Hematopoietic multipotent progenitor cell treated with erythropoietin and hydrocortisone succinate and interleukin-3 and kit ligand, for 4 days (in vitro differentiated cells): ENCODE data around the gene THY1.
"Not testable (repeated sequence)": the region's sequence is repeated elsewhere in the genome, so short reads cannot be mapped to it uniquely, and the experiment has no call there.

ENCODE experiments used
- DNase-seq: peaks from one replicate; pipeline ENCODE4 v3.0.0-alpha.2; 2015

THY1 gene

DNA sequence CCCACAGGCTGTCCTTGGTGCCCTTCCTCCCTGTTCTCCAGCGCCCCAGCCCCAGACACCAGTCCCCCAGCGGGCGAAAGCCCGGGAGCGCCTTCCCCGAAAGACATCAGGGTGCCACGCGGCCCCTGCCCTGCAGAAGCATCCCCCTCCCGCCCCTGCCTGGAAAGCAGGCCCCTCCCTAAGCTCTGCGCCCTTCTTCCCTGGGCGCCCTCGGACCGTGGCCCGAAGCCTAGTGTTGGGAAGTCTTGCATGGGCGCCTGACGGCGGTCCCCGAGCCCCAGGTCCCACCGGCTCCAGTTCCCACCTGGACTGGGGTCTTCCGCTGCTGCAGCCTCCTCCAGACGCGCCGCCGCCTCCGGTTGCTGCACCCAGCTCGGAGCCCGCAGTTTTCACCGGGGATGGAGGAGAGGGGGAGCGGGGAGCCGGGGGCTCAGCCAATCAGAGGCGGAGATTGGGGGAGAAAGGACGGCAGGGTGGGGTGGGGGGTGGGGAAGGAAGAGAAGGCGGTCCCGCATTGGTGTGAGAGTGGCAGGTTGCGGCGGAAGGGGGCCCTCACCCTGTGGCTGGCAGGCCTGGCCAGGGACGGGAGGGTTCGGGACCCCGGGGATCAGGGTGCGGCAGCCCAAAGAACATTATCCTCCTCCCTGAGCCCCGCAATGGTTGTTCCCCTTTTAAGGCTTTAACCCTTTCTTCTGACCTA, at the start of gene THY1:
Gene THY1 (minus strand): TSS at position 364 of the 700 bp plus-strand sequence. CDS start 2,267 bp downstream, outside the sequence.
- DNase-seq = no peak

DNA sequence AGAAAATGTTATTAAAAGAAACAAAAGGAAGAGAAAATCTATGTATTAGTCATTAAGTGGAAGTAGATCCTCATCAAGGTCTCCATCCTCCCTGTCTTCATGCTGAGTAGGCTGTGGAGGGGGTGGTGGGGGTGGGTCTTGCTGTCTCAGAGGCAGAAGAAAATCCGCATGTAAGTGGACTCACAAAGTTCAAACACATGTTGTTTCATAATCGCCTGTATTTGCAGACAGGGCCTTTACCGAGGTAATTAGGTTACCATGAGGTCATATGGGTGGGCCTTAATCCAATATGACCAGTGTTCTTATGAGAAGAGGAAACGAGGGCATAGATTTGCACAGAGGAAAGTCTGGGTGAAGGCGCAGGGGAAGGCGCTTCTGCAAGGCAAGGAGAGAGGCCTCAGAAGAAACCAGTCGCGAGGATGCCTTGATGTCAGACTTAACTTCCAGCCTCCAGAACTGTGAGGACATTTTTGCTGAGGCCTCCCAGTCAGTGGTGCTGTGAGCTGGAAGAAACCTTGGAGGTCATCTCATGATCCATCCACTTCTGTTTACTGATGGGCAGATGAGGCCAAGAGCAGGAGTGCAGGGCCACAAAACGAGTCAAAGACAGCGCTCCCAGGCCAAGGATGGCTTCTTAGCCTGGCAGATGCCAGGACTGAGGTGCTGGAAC, 49.3 kb upstream of the THY1 start:
- no peak for DNase-seq

DNA sequence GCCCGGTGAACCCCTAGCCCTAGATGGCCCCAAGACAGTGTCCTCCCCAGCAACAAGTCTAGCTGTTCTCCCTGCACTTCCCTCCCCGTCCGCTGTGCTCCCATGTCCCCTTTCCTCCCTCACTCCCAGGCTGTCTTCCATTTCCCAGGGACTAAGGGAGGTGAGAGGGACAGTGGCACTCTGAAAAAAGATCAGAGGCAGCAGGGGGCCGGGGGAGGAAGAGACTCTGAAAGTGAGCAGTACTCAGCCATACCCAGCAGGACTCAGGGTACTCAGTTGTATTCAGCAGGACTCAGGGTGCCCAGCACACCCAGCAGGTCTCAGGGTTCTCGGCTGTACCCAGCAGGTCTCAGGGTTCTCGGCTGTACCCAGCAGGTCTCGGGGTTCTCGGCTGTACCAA, 48.4 kb upstream of the THY1 start:
- DNase-seq = no peak

DNA sequence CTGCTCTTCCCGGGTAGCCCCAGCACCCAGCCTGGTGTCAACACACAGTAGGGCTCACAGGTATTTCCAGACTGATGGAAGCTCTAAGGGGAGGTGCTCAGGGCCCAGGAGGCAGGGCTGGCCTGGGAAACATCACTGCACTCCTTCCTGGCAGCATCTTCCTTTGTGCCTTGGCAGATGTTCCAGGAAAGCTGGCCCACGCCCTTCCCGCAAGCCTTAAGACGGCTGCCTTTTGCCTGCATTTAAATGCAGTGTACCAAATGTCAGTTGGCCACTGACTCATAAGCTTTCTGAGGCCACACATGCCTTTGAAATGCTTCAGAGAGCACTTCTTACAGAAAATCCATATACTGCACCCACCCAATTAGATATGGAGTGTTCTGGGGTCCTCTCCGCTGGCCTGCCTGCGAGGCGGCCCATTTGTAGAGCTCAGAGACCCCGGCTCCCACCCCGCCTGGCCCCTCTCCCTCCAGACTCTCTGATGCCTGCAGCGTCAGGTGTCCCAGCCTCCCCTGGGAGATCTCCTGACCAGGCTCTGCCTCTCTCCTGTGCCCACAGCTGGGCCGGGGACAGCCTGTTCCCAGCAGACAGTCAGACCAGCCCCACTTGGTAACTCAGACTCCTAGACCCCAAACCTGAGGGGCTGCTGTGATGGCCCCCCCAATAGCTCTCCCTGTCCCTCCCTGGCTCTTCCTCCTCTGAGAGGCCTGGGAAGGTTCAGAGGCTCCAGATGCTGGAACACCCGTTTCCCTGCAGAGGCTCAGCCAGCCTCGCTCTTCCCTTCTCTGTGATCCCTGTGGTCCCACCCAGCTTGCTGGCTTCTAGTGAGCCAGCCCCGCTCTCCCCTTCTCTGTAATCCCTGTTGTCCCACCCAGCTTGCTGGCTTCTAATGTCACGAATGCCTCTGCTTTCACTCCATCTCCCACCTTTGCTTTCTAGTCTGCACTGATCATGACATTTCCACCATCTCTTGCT, 47.6 kb upstream of the THY1 start:
- no peak for DNase-seq

DNA sequence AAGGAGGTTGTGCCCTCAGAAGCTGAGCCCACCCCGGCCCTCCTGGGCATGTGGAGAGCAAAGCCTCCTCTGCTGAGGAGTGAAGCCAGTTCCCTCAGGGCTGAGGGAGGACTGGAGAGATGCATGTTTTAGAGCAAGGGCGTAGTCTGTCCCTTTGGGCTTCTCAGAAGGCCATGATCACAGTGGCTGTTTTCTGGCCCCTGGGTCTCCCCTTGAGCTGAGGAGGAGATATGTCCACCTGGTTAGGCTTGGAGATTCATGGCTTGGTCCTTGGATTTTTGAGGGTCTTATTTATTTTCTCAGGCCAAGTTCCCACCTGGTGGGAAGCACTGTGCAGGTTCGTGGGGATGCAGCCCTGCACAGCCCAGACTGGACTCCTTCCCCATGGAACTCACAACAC, 46.5 kb upstream of the THY1 start:
- DNase-seq = no peak

DNA sequence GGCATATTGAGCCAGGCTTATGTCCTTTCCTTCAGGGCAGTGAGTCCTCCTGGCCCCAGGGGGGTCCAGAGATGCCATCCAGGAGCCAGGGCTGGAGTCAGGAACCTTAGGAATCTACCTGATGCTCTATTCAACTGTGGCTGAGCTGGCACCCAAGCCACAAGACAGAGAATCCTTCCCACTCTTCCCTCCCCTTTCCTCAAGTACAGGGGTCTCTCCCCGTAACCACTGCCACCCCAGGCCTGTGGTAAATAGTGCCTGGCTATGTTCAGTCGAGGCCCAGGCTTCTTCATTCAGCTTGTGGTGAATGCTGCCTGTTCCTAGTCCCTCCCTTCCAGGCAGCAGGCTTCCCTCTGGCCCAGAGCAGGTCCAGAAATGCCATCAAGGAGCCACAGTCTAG, 45.5 kb upstream of the THY1 start:
- no peak for DNase-seq

DNA sequence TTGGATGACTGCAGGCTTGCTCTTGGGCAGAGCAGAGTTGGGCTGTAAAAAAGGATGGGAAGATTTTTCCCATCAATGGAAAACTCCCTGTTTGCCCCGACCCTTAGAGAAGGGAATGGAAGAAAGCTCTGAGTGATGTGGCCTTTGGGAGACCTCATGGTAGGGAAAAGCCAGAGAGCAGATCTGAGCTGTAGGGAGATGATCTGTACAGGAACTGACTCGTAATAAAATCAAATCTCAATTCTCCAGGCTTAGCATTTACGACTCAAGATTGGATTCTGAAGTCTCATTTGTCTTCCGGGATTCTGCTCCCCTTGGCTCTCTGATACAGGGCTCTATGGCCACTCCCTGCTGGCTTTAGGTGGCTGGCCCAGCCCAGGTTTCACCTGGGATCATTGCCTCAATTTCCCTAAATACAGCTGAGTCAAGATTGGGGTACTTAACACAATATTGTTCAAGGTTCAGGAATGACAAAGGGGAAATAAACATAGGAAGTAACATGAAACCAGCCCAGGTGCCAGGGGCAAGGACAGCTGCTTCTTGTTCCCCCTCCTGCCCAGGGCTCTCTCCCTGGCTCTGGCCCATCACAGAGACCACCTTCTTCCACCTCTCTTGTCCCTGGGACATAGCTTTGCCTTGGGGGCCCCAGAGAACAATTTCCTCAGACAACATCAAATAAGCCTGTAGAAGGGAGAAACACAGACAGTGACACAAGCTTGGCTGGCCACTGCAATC, 38.4 kb upstream of the THY1 start:
- DNase-seq = no peak

DNA sequence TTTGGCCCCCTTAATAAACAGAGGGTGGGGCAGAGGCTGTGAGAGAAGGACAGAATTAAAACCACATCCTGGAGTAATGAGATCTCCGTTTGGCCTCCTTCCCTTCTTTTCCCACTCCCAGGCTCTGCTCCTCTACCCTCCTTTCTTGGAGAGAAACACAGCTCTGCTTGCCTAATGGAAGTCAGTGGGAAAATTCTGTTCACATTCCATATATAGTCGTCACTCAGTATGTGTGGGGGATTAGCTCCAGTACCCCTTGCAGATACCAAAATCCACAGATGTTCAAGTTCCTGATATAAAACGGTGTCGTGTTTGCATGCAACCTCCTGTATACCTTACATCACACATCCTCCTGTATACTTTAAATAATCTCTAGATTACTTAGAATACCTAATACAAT, 37.6 kb upstream of the THY1 start:
- no peak for DNase-seq

DNA sequence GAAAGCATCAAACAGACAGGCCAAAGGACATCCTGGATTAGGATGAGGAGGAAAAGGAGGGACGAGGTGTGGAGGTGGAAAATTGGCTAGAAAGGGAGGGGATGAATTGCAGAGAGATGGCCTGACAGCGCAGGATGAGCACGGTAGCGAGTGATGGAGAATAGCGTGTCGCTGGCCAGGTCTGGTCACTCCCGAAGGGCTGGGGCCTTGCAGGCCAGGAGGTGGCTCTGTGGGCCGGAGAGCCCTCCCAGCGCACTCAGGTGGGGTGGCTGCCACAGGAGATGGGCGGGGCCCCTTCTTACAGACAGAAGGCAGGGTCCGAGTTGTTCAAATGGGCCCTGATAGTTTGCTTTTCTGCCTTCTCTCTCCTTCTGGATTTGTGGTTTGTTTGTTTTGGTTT, 37.1 kb upstream of the THY1 start:
- DNase-seq = no peak

DNA sequence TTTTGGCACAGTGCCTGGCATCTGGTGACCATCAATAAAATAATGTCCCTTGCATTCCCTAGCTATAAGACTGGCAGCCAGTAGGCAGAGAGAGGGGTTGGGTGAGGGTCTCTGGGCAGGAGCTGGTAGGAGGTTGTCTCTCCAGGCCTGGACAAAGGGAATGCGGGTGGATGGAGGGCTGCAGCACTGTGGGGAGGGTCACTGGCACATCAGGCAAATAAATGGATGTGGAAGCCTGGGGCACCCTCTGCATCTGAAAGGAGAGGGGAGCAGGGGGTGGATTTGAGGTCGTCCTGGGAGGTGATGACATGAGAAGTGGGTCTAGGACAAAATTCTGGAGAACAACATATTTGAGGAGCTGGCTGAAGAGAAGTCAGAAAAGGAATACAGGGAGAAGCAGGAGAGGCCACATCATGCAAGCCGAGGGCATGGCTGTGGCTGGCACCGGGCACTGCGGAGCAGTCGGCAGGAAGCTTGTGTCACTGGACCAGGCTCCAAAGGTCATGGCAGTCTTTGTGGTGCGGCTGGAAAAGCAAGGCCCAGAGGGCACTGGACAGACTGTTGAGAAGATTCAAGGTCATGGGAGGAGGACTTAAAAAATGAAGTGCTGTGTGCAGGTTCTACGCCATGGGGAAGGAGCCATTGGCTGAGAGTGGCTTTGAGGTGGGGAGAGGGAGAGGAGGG, 36.5 kb upstream of the THY1 start:
- no peak for DNase-seq

DNA sequence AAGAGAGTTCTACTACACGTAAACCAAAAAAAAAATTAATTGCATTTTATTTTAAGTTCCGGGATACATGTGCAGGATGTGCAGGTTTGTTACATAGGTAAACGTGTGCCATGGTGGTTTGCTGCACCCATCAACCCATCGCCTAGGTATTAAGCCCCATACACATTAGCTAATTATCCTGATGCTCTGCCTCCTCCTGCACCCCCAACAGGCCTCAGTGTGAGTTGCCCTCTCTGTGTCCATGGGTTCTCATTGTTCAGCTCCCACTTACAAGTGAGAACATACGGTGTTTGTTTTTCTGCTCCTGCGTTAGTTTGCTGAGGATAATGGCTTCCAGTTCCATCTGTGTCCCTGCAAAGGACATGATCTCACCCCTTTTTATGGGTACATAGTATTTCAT, 32.7 kb upstream of the THY1 start:
- DNase-seq = not testable (repeated sequence)

DNA sequence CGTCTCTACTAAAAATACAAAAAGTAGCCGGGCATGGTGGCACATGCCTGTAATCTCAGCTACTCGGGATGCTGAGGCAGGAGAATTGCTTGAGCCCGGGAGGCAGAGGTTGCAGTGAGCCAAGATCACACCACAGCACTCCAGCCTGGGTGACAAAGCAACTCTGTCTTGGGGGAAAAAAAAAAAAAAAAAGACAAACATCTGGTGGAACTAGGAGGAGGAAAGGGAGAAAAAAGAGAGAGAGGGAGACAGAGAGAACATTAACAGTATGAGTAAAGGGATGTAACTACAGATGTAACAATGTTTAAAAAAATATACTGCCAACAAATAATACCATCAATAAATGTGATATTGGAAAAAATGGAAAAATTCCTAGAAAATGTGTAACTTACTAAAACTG, 32.3 kb upstream of the THY1 start:
- not testable (repeated sequence) for DNase-seq

DNA sequence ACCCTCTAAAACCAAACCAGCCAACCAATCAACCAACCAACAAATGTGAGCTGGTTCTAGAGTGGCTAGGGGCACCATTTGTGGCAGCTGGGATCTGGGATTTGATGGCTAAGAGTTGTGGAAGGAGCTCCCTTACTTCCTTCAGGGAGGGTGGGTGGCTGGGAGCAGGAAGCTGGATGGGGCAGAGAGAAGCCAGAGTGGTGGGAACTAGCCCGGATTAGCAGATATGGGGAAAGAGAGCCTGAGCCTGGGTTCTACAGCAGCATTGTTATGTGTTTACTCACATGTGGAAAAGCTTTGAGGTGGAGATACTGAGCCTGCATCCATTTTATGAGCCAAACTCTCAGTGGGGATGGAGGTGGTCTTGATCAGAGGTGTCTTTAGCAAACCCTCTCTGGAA, 30.9 kb upstream of the THY1 start:
- DNase-seq = no peak

DNA sequence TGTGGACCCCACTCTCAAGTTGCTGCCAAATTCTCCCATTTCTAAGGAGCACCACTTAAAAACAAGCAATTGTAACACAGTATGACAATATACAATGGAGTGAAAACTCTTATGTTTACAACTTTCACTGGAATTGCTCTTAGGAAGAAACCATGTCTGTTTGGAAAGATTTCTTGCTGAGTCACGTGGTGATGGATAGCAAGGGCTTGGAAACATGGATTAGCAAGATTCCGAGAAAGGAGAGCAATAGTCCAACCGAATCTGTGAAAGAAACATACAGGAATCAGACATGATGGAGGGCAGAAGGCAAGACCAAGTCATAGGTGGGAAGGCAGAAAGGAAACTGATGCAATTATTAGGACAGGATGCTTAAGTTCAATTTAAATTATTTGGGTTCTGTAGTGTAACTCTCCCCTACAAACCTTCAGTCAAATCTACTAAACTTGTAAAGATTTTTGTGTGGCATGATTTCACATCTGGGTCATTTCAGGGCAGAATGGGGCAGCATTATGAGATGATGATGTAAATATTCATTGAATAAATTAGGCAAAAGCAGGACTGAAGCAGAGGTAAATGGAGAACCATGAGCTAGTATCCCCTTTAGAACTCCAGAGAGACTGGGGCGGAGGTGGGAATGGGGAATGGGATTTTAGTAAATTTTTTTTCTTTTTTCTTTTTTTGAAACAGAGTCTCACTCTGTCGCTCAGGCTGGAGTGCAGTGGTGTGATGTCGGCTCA, 27.8 kb upstream of the THY1 start:
- no peak for DNase-seq

DNA sequence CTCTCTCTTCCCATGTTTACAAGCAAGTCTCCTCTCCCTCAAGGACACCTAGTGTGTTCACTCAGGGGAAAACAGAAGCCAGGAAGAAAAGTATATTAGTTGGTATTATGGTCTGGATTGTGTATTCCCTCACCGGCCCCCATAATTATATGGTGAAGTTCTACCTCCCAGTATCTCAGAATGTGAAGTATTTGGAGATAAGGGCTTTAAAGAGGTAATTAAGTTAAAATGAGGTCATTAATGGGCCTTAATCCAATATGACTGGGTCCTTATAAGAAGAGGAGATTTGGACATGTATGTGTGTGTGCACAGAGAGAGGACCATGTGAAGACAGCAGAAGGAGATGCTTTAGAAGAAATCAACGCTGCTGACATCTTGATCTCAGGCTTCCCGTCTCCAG, 26.5 kb upstream of the THY1 start:
- DNase-seq = no peak

DNA sequence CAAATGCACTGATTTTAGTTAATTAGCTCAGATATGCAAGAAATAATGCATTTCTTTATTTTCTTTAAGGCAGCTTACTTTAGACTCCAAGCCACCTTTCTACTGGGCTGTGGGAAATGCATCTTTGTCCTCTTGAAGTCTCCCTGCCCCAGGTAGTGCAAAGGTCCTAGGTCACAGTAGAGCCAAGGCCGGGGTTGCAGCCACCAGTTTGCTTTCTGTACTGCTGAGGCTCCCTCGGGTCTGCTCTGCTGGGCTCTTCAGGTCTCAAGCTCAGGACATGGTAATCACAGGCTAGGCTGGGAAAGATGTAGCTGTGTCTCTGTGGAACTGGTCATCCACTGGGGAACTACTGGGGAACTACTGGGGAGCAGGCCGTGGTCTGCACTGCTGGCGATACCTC, 25.4 kb upstream of the THY1 start:
- no peak for DNase-seq

DNA sequence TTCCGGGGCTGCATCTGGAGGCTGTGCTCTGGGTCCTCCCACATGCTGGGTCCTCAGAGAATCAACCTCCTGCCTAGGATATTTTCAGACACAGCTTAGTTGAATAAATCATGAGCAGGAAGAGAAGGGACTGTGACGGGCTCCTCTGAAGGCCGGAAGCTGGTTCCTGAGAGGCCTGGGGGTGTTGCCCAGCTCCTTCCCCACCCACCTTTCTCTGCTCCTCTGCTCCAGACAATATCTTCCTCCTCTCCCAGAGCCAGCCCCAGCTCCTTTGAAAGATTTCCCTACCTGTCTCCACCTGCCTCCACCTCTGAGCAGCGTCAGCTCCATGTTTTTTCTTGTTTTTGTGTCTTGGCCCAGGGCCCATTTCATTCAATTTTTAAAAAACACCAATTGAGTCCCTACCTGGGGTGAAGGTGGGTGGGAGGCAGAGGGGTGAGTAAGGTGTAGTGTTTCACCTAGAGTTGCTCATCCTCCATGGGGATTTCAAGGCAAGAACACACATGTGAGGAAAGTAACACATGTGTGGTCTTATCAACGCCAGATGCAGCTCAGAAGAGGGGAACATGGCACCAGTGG, 24.8 kb upstream of the THY1 start:
- no peak for DNase-seq

DNA sequence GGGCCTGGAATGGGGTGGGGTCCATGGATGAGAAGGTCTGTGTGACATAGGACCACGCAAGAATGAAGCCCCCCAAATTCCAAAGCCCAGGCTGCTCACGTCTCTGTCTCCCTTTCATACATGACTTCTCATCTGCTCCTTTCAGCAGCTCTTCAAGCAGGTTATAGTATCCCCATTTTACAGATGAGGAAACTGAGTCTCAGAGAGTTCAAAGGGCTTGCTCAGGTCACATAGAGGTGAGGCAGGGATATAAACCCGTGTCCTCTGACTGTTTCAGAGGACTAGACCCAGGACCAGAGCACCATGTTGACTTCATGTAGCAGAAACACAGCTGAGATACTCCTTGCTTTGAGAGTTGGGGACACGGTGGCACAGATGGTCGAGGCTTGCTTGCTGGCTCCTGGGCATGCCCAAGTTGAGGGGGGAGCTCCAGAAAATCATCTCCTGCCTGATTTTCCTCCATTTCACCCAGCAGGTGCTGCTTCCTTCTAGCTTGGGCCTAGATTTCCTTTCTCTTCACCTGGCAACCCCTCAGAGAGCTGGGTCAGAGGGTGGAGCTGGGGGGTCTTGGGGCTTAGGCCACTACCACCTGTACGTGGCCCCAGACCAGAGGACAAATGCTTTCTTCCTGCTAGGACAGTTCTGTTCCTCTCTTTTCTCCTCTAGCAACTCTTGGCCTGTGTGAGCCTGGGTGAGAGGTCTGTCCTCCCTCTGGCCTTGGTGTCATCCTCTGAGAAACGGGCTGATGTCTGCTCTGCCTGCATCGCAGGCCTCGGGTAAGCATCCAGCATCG, 24.1 kb upstream of the THY1 start:
- DNase-seq = no peak

DNA sequence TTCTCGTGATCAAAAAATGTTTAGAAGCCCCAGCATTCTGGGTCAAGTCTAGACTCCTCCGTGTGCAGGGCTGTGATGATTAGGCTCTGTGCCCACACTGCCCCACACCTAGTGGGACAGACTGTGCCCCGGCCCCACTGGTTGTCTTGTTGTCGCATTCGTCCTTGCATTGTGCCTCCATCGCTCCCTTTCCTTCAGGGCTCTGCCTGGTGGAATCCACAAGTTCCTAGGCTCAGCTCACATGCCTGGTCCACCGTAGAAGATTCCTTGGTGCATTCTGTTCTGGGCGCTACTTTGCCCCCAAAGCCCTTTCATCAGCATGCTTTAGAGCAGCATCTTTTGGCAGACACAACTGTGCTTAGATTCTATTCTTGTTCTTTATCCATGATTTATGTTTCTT, 23.5 kb upstream of the THY1 start:
- DNase-seq = no peak

DNA sequence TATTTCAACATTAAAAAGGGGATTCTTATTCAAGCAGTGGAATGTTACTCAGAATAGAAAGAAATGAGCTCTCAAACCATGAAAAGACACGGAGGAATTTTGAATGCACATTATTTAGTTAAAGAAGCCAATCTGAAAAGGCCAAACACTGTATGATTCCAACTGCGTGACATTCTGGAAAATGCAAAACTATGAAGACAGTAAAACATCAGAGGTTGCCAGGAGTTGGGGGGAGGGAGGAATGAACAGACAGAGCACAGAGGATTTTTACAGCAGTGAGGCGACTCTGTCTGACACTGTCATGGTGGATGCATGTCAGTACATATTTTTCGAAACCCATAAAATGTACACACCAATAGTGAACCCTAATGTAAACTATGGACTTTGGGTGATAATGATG, 22.9 kb upstream of the THY1 start:
- no peak for DNase-seq
